Neuronal stem cell (in vitro differentiated cells): ENCODE results near the gene XYLT1.
"Not testable (repeated sequence)": the region's sequence is repeated elsewhere in the genome, so short reads cannot be mapped to it uniquely, and the experiment has no call there.

Experiments
- DNase-seq: peaks from one replicate; pipeline ENCODE4 v3.0.0-alpha.2; 2013; ENCODE audit warnings: low spot score
- H2AFZ ChIP-seq: one replicate; pipeline ENCODE4 v1.6.1; 2013; ENCODE audit warnings: mild to moderate bottlenecking, low read length, inconsistent platforms
- H2AK5ac ChIP-seq: 2 replicates; pipeline ENCODE4 v1.6.1; 2013; ENCODE audit warnings: low read depth, mild to moderate bottlenecking, inconsistent platforms, low read length, moderate library complexity, mixed read lengths
- H2BK120ac ChIP-seq: 2 replicates; pipeline ENCODE4 v1.6.1; 2013; ENCODE audit warnings: low read depth, mild to moderate bottlenecking, inconsistent platforms, low read length, moderate library complexity, mixed read lengths
- H2BK12ac ChIP-seq: one replicate; pipeline ENCODE4 v1.6.1; 2013; ENCODE audit warnings: low read length, inconsistent platforms
- H2BK15ac ChIP-seq: 2 replicates; pipeline ENCODE4 v1.6.1; 2013; ENCODE audit warnings: mild to moderate bottlenecking, low read length, inconsistent platforms, mixed read lengths
- H2BK5ac ChIP-seq: one replicate; pipeline ENCODE4 v1.6.1; 2013; ENCODE audit warnings: inconsistent platforms, mild to moderate bottlenecking, low read length, moderate library complexity
- H3K14ac ChIP-seq: one replicate; pipeline ENCODE4 v1.6.1; 2013; ENCODE audit warnings: low read length, inconsistent platforms
- H3K18ac ChIP-seq: 2 replicates; pipeline ENCODE4 v1.6.1; 2013; ENCODE audit warnings: low read length, inconsistent platforms
- H3K23ac ChIP-seq: 2 replicates; pipeline ENCODE4 v1.6.1; 2013; ENCODE audit warnings: low read depth, mild to moderate bottlenecking, mixed read lengths, low read length, inconsistent platforms; ENCODE audit not compliant: poor library complexity
- H3K27ac ChIP-seq: replicated peaks from 3 replicates; pipeline ENCODE4 v1.5.1; 2013; ENCODE audit warnings: low read length, inconsistent platforms
- H3K27me3 ChIP-seq, 3 experiments: 2 replicates each; pipeline ENCODE4 v1.6.1; 2013; ENCODE audit warnings: low read length in 3 of 3, mild to moderate bottlenecking in 2 of 3, inconsistent platforms in 1 of 3, low read depth in 1 of 3, mixed read lengths in 1 of 3, moderate library complexity in 1 of 3; ENCODE audit not compliant: control insufficient read depth in 3 of 3, insufficient read depth in 3 of 3
- H3K36me3 ChIP-seq, 2 donors: replicated peaks in 1 of 2; 2 replicates each; pipeline ENCODE4 v1.6.1; 2013; ENCODE audit warnings: low read length in 2 of 2; ENCODE audit not compliant: control insufficient read depth in 2 of 2, insufficient read depth in 2 of 2
- H3K4ac ChIP-seq: 2 replicates; pipeline ENCODE4 v1.6.1; 2013; ENCODE audit warnings: inconsistent platforms, mild to moderate bottlenecking, low read length, moderate library complexity
- H3K4me1 ChIP-seq, 2 donors: 1 replicate in 1 of 2; 2 replicates in 1 of 2; pipeline ENCODE4 v1.6.1; 2013; ENCODE audit warnings: low read length in 2 of 2, low read depth in 1 of 2; ENCODE audit not compliant: control insufficient read depth in 2 of 2, insufficient read depth in 1 of 2
- H3K4me2 ChIP-seq: one replicate; pipeline ENCODE4 v1.6.1; 2013; ENCODE audit warnings: mild to moderate bottlenecking, low read length, inconsistent platforms; ENCODE audit not compliant: insufficient read depth, poor library complexity, severe bottlenecking
- H3K4me3 ChIP-seq, 2 donors: 2 replicates each; pipeline ENCODE4 v1.5.1; 2013; ENCODE audit warnings: low read length in 2 of 2, mild to moderate bottlenecking in 2 of 2, inconsistent platforms in 1 of 2, moderate library complexity in 1 of 2
- H3K79me1 ChIP-seq: one replicate; pipeline ENCODE4 v1.6.1; 2013; ENCODE audit warnings: low read depth, mild to moderate bottlenecking, inconsistent platforms, low read length, moderate library complexity
- H3K9ac ChIP-seq: one replicate; pipeline ENCODE4 v1.6.1; 2013; ENCODE audit warnings: mild to moderate bottlenecking, low read depth, low read length, inconsistent platforms; ENCODE audit not compliant: poor library complexity
- H3K9me3 ChIP-seq, 2 donors: replicated peaks in 1 of 2; 2 replicates each; pipeline versions ENCODE3 to v1.6.1; 2013; ENCODE audit warnings: low read length in 2 of 2, mild to moderate bottlenecking in 2 of 2, inconsistent platforms in 1 of 2, low read depth in 1 of 2, mixed read lengths in 1 of 2, moderate library complexity in 1 of 2; ENCODE audit not compliant: control insufficient read depth in 2 of 2, insufficient read depth in 1 of 2
- H4K8ac ChIP-seq: one replicate; pipeline ENCODE4 v1.6.1; 2013; ENCODE audit warnings: low read depth, mild to moderate bottlenecking, inconsistent platforms, low read length, moderate library complexity
- H4K91ac ChIP-seq: one replicate; pipeline ENCODE4 v1.6.1; 2013; ENCODE audit warnings: low read length, low read depth, mild to moderate bottlenecking, inconsistent platforms; ENCODE audit not compliant: poor library complexity
- WGBS, 2 donors: extraction: QIAGEN DNeasy Blood & Tissue Kit; methylation state at CpG; one replicate each; pipeline ENCODE4 v1.1.7; 2013; ENCODE audit warnings: missing lambda C conversion rate in 2 of 2, mixed read lengths in 1 of 2; ENCODE audit not compliant: insufficient read length in 2 of 2, insufficient replicate concordance in 1 of 2; ENCODE audit errors: extremely low coverage in 2 of 2; 5-methylcytosine and 5-hydroxymethylcytosine counted together

Gene XYLT1

DNA sequence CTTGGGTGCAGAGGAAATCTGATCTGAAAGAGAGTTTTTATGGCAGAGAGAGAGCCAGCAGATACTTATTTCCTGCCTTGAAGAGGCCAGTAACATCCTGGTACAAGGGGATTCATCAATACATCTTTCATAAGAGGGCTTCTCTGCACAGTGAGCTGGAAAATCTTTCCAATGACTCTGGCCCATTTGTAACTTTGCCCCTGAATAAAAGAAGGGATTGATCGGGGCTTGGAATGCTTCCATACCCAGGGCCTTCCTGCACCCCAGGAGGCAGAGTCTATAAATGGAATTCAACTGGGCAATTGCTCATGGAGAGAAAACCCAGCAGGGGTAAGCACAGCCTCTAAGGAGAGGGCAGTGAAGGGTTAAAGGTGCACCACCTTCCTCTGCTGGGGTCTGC lies 163.3 kb downstream of the XYLT1 start:
- Histone ChIP-seq H2AK5ac (no peak overlapping the region), H2BK15ac (no peak overlapping the region), H3K36me3 (no peaks in the 10 kb centered on the region), H4K91ac (no peak overlapping the region), H3K4me1 (peaks cover 14 to 16% of the 10 kb centered on the region in 2 donors), H2BK120ac (no peak overlapping the region), H3K27ac (no peak overlapping the region), H2BK5ac (no peak overlapping the region), H3K9ac (no peak overlapping the region), H3K23ac (no peak overlapping the region), H2BK12ac (no peak overlapping the region), H3K14ac (no peak overlapping the region), H3K4ac (no peak overlapping the region), H3K18ac (no peak overlapping the region), H4K8ac (no peak overlapping the region), H3K9me3 (no peaks in the 10 kb centered on the region), H3K4me2 (no peak overlapping the region), H3K27me3 (no peaks in the 10 kb centered on the region), H3K79me1 (no peaks in the 10 kb centered on the region), H3K4me3 (no peak overlapping the region), H2AFZ (no peak overlapping the region)
- WGBS, 2 donors: no CpG with 5 or more reads among the region's 1 CpG
- DNase-seq: no peak

DNA sequence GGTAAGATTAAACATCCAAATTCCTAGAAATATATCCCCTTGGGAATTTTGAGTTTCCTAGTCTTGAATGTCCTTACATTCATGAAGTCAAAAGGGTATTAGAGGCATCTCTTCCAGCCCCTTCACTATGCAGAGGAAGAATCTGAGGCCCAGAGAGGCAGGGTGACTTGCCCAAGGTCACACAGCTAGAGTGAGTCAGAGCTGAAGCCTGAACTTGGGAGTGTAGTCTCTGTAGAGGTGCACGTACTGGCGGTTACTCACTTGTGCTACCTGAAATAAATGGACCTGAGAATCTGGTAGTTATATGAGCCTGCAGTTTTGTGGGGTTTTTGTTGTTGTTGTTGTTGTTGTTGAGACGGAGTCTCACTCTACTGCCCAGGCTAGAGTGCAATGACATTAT lies 164.0 kb downstream of the XYLT1 start:
- H3K36me3 ChIP-seq: no peaks in the 10 kb centered on the region
- H3K27ac ChIP-seq: no peak overlapping the region
- no peak overlapping the region for H3K9ac ChIP-seq
- no peak overlapping the region for H2BK12ac ChIP-seq
- H3K79me1 ChIP-seq: no peaks in the 10 kb centered on the region
- no peak overlapping the region for H3K18ac ChIP-seq
- no peak overlapping the region for H2BK120ac ChIP-seq
- H3K4me2 ChIP-seq: no peak overlapping the region
- no peak overlapping the region for H2BK15ac ChIP-seq
- H2BK5ac ChIP-seq: no peak overlapping the region
- H3K9me3 ChIP-seq: no peaks in the 10 kb centered on the region
- WGBS, 2 donors: no CpG with 5 or more reads among the region's 3 CpGs
- no peak overlapping the region for H3K4me3 ChIP-seq
- H3K27me3 ChIP-seq: no peaks in the 10 kb centered on the region
- H3K23ac ChIP-seq: no peak overlapping the region
- H3K14ac ChIP-seq: no peak overlapping the region
- peaks cover 14 to 18% of the 10 kb centered on the region in 2 donors for H3K4me1 ChIP-seq
- no peak overlapping the region for H4K8ac ChIP-seq
- H2AFZ ChIP-seq: no peak overlapping the region
- H2AK5ac ChIP-seq: no peak overlapping the region
- no peak for DNase-seq
- no peak overlapping the region for H3K4ac ChIP-seq
- no peak overlapping the region for H4K91ac ChIP-seq

DNA sequence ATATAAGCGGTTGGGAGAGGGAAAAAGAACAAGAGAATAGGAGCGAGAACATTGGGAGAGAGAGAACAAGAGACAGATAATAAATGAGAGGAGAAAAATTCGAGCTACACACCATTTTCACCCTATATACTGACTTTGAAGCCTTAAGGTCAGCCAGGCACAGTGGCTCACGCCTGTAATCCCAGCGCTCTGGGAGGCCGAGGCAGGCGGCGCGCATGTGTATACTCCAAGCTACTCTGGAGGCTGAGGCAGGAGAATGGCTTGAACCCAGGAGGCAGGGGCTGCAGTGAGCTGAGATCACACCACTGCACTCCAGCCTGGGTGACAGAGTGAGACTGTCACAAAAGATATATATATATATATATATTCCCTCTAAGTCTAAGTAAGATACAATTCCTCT lies 164.5 kb downstream of the XYLT1 start:
- not testable (repeated sequence) for H2BK5ac ChIP-seq, H3K27me3 ChIP-seq, H2AK5ac ChIP-seq, DNase-seq, H2BK120ac ChIP-seq, H3K4me2 ChIP-seq, H3K36me3 ChIP-seq, H4K91ac ChIP-seq, H3K4ac ChIP-seq, H3K27ac ChIP-seq, H3K23ac ChIP-seq, H3K9me3 ChIP-seq, H3K14ac ChIP-seq, H2BK15ac ChIP-seq, H4K8ac ChIP-seq, H3K9ac ChIP-seq, H2AFZ ChIP-seq, H3K18ac ChIP-seq, H3K4me3 ChIP-seq, H3K79me1 ChIP-seq, H2BK12ac ChIP-seq
- no CpG with 5 or more reads among the region's 9 CpGs for WGBS, 2 donors
- peaks cover 14 to 21% of the 10 kb centered on the region in 2 donors for H3K4me1 ChIP-seq

DNA sequence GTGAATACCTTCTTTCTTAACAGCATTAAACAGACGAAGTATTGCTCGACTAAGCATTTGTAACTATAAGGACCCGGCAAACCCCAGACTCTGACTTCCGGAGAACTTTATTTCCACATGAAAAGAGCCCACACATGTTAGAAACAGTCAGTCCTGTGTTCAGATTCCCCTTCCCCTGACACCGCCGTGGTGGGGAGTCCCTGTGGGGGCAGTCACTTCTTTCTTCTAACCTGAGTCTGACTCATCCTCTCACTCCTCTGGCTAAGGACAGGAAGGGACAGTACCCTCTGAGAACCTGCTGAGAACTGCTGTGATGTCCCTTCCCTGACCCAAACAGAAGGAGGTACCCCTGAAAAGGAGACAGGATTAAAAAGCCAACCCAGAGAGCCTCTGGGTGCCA lies 165.1 kb downstream of the XYLT1 start:
- no peak overlapping the region for H3K18ac ChIP-seq
- no peak overlapping the region for H3K4me2 ChIP-seq
- H2BK12ac ChIP-seq: no peak overlapping the region
- no peak overlapping the region for H2BK15ac ChIP-seq
- H3K14ac ChIP-seq: no peak overlapping the region
- peaks cover 14 to 22% of the 10 kb centered on the region in 2 donors for H3K4me1 ChIP-seq
- H3K27me3 ChIP-seq: no peaks in the 10 kb centered on the region
- no peak overlapping the region for H3K27ac ChIP-seq
- no peak overlapping the region for H4K91ac ChIP-seq
- no peak overlapping the region for H3K4me3 ChIP-seq
- no peak overlapping the region for H2BK5ac ChIP-seq
- H3K36me3 ChIP-seq: no peaks in the 10 kb centered on the region
- H2BK120ac ChIP-seq: no peak overlapping the region
- no peak overlapping the region for H4K8ac ChIP-seq
- no peak for DNase-seq
- no peak overlapping the region for H3K9ac ChIP-seq
- no peak overlapping the region for H3K23ac ChIP-seq
- H3K79me1 ChIP-seq: no peaks in the 10 kb centered on the region
- H3K4ac ChIP-seq: no peak overlapping the region
- WGBS, 2 donors: no CpG with 5 or more reads among the region's 6 CpGs
- H2AK5ac ChIP-seq: no peak overlapping the region
- no peaks in the 10 kb centered on the region for H3K9me3 ChIP-seq
- no peak overlapping the region for H2AFZ ChIP-seq
